AG09319 (cell line): ENCODE results near the gene ZIC2.

Experiments
- DNase-seq: peaks from one replicate; pipeline ENCODE4 v3.0.0-alpha.2; 2010; ENCODE audit warnings: low read depth; ENCODE audit errors: extremely low read depth
- TF ChIP-seq, protein P1 (sequence below): IDR thresholded peaks from 2 replicates; pipeline ENCODE4 v1.5.1; 2011; ENCODE audit warnings: low read depth, mild to moderate bottlenecking, inconsistent platforms, low read length, moderate library complexity

Gene ZIC2

DNA sequence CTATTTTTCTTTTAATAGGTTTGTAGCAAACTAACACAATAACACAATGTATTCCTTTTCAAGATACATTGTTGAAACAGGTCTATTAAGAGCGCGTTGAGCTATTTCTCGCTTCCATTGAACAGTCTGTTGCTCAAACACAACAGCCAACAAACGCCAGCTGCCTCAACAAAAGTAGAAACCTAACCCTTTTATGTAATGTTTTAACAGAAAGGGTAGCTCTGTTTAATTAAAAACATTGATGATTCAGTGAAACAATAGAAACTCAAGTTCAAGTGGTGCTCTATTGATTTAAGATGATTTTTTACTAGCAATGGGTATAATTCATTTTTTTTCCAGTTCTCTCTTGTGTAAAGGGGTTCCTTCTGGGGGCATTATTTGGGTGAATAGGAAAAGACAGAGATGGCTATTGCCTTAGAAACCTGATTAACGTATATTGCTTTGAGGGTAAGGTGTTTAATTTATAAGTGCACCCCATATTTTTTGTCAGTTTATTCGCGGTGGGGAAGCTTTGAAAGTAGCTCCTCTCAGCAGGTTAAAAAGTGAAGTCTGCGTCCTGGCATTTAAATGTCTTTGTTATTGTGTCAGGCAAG is 14.9 kb downstream of the ZIC2 start:
- DNase-seq: no peak

DNA sequence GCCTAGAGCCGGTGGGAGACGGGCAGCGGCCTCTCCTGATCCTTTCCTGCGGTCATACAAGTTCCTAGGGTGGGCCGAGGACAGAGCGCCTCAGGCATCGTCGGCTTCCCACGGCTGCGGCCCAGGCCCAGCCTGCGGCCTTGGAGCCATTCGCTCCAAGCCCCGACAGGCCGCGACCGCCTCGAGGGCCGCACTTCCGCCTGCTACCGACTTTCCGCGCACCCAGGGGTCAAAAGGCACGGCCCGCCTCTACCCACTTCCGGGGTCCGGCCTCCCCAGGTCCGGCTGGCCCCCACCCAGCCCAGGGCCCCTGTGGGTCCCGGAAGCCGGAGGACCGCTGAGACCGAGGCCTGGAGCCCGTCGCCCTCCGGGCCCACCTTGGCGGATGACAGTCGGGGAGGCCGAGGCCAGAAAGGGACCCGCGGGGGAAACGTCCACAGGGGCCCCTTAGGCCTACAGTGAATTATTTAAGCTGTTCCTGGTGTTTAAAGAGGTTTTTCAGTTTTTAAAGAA is 16.2 kb downstream of the ZIC2 start:
- no peak for DNase-seq
- TF ChIP-seq, protein P1, sequence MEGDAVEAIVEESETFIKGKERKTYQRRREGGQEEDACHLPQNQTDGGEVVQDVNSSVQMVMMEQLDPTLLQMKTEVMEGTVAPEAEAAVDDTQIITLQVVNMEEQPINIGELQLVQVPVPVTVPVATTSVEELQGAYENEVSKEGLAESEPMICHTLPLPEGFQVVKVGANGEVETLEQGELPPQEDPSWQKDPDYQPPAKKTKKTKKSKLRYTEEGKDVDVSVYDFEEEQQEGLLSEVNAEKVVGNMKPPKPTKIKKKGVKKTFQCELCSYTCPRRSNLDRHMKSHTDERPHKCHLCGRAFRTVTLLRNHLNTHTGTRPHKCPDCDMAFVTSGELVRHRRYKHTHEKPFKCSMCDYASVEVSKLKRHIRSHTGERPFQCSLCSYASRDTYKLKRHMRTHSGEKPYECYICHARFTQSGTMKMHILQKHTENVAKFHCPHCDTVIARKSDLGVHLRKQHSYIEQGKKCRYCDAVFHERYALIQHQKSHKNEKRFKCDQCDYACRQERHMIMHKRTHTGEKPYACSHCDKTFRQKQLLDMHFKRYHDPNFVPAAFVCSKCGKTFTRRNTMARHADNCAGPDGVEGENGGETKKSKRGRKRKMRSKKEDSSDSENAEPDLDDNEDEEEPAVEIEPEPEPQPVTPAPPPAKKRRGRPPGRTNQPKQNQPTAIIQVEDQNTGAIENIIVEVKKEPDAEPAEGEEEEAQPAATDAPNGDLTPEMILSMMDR: no peak

More for the DNA sequence above, 14.9 kb downstream of the ZIC2 start:
- TF ChIP-seq, protein P1: no peak

DNA sequence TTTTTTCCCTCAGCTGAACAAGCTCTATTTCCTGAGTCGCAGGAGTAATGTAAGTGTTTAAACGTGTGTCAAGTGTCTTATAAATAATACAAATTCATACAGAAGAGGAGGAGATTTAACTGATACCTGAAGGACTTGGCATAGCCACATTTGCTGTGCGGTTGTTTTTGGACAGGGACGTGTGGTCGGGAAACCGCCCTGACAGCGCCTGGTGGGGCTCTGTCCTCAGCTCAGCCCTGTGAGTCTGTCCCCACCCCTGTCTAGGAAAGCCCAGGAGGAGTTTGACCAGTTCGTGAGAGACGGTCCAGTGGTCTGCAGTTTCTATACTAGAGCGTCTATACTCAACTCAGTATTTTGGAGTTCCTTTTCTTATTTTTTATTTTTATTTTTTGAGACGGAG is 16.7 kb downstream of the ZIC2 start:
- TF ChIP-seq, protein P1: no peak
- no peak for DNase-seq

DNA sequence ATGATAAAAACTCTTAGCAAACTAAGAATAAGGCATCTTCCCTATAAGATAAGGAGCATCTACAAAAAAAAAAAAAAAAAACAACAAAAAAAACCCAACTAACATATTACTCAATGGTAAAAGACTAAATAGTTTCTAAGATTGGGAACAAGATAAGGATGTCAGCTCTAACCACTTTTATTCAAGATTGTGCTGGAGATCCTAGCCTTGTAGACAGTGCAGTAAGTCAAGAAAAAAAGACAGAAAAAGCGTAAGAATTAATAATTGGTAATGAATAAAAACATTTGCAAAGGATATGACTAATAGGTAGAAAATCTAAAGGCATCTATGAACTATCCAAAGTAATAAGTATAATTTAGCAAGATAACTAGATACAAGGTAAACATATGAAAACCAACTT is 33.0 kb downstream of the ZIC2 start:
- TF ChIP-seq, protein P1: no peak
- DNase-seq: no peak

DNA sequence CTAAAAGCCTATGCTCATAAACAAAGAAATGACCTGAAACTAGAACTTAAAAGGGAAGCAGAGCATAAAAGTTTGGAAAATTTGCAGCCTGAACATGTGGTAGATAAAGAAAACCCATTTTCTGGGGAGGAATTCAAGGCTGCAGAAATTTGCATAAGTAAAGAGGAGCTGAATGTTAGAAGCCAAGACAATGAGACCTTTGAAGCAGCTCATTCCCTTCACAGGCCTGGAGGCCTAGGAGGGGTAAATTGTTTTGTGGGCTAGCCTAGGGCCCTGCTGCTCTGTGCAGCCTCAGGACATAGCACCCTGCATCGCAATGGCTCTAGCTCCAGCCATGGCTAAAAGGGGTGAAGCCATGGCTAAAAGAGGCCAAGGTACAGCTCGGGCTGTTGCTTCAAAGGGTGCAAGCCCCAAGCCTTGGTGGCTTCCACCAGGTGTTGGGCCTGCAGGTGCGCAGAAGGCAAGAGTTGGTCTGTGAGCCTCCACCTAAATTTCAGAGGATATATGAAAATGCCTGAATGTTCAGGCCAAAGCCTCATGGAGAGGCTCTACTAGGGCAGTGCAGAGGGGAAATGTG is 38.3 kb downstream of the ZIC2 start:
- no peak for DNase-seq
- TF ChIP-seq, protein P1: no peak

DNA sequence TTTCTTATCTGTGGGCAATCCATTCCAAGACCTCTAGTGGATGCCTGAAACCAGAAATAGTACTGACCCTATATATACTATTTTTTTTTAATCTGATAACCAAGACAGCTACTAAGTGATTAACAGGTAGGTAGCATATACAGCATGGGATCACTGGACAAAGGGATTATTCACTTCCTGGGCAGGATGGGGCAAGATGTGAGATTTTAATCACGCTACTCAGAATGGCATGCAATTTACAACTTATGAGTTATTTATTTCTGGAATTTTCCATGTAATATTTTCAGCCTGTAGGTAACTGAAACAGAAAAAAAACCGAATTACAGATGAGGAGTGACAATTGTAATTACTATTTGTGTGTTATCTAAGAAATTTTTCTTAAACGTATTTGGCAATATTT is 41.2 kb downstream of the ZIC2 start:
- DNase-seq: no peak
- TF ChIP-seq, protein P1: no peak

DNA sequence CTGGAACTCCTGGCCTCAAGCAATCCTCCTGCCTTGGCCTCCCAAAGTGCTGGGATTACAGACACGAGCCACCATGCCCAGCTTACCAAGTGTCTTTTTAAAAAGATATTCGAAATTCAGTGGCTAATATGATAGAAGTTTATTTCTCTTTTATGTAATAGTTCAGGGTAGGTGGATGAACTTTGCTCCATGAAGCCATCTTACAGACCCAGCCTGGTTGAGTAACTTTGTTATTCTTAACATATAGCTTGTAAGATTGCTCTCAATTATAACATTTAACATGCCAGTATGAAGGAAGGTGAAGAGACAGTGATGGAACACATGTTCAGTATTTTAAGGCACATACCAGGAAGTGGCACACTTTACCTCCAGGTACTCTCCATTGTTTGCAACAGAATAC is 42.4 kb downstream of the ZIC2 start:
- DNase-seq: no peak
- TF ChIP-seq, protein P1: no peak
